DMS114 treated with DMSO at 0.1 percent for 48 hours (cell line): ENCODE results near the gene TNFRSF13B.
"Not testable (repeated sequence)": the region's sequence is repeated elsewhere in the genome, so short reads cannot be mapped to it uniquely, and the experiment has no call there.

Experiments
- DNase-seq: peaks from one replicate; lab custom pipeline; 2025; ENCODE audit not compliant: unreplicated experiment; lab: John Stamatoyannopoulos, UW

Gene TNFRSF13B

GRCh38 chr17:16927641-16928321, 44.1 kb downstream of the TNFRSF13B start:
- no peak for DNase-seq

DNA sequence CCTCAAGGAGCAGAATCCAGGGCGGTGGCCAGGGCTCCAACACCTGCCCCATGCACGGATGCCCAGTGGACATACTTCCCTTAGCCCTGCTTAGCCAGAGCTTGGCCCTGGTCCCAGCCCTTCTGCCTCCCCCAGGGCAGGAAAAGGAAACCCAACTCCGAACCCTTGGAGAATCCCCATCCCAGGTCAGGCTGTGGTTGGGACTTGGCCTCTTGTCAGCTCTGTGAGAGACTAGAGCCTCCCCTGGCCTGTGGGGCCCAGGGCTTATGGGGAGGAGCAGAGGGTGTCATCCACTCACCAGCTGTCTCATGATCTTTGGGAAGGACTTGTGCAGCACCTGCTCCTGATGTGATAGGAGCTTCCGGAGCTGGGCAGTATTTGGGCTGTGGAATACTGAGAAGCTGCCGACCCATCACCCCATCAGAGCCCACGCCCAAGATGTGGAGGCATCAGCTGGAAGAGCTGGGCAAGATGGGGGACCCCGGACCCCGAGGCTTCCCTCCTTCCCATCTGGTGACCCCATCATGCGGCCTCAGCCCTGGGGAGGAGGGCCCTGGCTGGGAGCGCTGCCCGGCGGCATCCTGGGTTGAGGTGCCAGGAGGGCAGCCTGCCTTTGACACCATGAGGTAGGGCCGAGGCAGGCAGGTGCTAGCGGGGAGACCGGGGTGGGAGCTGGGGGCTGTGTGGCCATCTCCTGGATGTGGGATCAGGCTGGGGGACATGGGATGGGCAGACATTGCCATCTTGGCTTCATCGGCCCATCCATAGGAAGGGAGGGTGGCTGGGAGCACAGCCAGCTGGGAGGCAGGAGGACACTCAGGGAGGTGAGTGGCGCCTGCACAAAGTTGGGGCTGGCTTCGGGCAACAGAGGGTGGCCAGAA, 45.1 kb downstream of the TNFRSF13B start:
- DNase-seq: no peak

DNA sequence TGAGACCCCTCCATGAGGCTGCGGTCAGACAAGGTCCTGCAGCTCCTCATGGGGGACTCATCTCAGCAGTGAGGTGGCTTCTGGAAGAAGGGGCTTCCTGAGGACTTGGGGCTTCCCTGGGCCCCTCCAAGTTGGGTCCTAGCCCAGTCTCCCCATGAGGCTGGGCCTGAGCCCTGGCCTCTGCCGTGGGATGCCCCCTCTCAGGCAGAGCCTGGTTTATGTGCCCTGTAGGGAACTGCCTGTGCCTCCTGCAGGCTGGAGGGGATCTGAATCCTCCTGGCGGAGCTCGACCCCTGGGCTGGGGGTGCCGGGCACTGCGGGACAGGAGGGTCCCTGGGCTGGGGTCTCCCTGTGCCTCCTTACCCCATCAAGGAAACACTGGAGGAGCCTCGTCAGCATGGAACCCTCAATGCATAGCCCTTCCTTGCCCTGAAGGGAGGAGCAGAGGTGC, 45.8 kb downstream of the TNFRSF13B start:
- no peak for DNase-seq

DNA sequence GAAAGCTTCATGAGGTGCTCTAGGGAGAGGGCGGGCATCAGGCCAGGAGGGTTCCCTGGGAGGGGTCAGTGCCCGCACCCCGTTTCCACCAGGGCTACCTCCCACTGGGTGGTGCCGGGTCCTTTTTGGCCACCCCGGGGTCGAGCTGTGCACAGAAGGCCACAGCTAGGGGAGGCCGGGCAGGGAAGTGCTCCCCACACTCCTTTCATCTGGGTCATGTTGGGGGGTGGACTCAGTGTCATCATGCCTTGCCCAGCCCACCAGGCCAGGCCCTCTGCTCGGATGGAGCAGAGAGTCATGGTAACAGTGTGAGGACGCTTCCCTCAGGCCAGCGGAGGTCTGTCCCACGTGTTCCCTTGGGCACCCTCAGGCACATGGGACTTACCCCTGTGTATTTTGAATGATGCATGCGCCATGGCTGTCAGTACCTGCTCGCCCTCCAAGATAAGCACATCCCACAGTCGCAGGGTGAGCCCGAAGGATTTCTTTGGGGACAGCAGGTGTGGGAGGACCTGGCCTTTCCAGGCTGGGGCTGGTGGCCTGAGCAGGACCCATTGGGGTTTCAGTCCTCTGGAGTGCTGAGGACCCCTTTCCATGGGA, 46.4 kb downstream of the TNFRSF13B start:
- DNase-seq: no peak

DNA sequence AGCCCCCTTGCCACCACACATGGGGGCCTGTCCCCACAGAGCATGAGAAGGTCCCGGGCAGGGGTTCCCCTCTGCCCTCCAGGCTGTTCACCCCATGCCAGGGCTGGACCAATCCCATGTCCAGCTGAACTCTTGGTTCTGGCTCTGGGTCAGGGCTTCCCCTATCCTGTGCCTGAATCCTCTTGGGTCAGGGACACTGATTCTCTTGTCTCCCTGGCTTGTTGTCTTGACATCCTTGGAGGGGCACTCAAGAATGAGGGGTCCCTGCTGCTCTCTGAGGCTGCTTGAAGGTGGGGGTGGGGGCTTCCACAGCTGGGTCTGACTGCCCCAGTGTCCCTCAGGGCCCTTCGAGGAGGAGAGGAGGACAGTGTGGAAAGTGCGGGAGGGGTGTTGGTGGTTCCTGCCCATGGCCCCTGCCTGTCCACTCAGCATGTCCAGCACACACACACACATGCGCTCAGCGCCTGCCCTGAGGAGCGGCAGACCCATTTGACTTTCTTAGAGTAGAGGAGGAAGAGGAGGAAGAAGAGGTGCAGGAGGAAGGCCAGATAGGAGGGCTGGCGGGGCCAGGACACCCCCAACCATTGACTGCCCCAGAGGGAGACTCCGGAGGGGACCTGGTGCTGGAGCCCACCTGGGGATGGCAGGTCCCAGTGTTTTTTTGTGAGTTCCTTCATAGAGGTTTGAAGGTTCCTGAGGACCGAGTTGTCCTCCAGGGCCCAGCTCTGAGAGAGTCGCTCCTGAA, 47.0 kb downstream of the TNFRSF13B start:
- DNase-seq: no peak

- no peak for DNase-seq
Measured at GRCh38 chr17:16923904-16924695, 47.8 kb downstream of the TNFRSF13B start.

DNA sequence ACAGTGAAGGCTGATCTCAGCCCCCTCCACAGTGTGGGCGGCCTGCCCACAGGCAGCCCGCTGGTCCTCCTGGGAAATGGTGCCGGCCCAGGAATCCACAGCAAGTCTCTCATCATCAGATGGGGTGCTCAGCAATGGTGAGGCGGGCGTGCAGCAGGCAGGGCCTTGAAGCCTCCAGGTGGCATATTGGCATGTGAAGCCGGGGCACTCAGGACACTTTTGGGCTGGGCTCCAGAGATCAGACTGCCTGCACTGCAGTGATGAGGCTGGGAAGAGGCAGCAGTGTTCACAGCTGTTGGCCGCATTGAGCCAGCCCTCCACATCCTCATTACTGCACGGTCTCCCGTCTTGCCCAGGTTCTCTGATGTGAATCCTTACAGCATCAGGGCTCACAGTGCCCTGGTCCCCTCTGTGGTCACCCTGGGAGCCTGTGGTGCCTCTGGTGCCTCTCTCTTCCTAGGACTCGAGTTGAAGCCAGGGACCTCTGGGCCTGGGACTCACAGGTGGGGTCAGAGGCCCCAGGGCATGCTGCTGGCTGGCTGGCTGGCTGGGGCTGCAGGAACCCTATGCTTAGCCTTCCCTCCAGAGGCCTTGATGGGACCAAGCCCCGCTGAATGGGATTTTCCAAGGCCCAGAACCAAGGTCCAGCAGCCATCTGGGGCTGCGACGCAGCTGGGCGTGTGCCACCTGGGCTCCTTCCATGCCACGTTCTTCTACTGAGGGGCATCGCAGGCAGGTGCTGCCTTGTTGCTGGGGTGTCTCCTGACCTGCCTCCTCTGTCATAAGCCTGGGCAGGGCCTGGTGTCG, 48.6 kb downstream of the TNFRSF13B start:
- no peak for DNase-seq

DNA sequence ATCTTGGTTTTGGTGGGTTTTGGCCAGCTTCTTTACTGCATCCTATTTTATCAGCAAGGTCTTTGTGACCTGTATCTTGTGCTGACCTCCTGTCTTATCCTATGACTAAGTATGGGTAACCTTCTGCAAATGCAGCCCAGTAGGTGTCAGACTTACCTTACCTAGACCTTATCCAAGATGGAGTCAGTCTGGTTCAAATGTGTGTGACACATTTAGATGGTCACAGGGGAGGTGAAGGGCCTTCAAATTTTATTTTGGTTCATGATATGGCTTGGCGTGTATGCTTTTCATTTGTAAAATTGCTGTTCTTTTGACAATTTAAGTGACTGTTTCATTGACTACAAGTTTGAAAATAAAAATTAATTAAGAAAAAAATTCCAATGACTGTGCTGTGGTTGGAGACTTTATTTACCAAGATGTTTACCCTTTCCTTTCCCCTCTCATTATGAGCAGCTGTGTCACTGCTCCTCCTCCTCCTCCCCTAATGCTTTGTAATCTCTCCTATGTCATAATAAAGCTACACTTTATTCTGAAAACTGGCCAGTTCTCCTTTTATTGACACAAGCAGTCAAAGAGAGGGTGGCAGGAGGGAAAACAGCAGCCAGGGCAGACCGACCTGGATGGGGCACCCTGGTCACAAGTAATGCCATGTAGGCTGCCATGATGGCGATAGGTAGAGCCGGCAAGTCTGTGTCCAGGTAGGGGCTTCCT, 49.4 kb downstream of the TNFRSF13B start:
- DNase-seq: no peak

- not testable (repeated sequence) for DNase-seq
Measured at GRCh38 chr17:16921451-16921850, 50.5 kb downstream of the TNFRSF13B start.

DNA sequence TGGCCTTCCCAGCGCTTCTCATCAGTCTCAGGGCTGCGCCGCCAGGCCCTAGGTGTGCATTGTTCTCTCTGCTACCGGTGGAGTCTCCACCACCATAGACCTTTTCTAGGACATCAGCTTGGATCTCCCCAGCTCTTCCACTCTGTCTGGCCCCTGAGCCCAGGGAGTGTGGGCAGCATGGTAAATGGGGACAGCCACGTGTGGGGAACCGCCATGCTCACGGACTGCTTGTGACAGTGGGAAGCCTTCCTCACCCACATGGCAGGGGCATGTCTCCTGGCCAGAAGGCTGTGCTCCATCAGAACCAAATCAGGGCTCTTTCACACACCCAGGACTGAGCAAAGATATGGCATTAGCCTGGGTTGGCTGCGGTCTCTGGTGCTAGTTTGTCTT, 51.3 kb downstream of the TNFRSF13B start:
- DNase-seq: no peak

DNA sequence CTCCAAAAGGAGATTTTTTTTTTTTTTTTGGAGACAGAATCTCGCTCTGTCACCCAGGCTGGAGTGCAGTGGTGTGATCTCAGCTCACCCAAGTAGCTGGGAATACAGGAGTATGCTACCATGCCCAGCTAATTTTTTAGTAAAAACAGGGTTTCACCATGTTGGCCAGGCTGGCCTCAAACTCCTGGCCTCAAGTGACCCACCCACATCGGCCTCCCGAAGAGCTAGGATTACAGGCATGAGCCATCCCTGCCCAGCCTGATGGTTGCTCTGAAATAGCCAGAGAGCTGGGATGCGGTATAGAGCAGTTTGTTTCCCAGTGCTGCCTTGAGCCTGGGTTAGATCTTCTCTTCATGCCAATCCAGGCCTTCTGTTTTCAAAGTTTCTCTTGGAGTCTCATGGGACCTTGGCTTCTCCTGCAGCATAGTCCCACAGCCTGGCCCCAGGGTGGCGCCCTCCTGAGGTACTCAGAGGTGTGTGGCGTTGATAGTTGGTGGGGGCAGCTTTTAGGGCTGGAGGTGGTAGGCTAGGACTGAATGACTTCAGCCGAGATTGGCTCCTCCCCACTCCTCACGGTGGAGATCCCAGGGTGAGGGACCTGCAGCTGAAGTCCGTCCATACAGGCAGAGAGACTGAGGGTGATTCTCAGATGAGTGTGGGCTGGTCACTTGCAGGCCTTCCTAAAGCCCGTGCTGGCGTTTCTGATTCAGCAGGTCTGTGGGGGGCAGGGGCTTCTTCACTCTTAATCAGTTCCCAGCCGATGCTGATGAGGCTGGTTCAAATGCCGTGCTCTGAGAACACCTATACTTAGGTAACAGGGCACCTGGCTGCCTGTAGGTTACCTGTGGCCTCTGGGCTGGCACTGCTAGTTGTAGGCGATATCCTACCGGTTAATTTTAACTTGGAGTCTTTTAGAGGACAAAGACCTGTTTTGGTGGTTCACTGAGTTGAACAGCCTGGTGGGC, 52.0 kb downstream of the TNFRSF13B start:
- no peak for DNase-seq

GRCh38 chr17:16918443-16918842, 53.5 kb downstream of the TNFRSF13B start:
- no peak for DNase-seq

- no peak for DNase-seq
Measured at GRCh38 chr17:16917671-16918394, 54.1 kb downstream of the TNFRSF13B start.

- no peak for DNase-seq
Measured at GRCh38 chr17:16916557-16916920, 55.4 kb downstream of the TNFRSF13B start.

DNA sequence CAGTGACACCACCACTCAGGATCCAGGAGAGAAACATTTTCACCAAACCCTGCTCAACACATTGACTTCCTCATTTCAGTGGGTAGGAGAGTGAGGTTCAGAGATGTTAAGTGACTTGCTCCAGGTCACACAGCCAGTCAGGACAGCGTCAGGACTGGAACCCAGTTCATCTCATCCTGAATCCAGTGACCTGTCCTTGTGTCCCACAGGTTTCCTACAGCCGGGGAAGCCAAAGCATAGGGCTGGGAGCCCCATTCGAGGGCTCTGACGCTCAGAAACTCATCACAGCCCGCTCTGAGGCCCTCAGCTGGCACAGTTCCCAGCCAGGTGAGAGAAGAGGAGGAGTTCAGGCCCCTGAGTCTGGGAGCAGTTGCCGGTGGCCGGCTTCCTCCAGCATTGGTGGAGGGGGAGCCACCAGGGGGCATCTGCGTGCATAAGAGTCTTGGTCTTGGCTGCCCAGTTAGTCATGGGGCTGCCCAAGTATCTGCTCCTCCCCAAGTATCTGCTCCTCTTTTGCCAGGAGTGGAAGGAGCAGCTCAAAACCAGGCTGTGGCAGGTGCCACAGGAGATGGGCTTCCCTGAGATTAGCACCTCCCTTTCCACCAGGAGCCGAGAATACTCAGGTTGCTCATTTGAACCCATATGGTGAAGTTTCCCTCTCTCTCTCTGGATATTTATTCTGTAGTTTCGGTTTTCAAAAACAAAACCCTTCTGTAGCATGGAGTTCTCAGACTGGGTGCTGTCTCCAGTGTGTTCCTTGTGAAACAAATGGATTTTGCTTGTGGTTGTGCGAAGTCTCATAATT, 56.0 kb downstream of the TNFRSF13B start:
- no peak for DNase-seq

DNA sequence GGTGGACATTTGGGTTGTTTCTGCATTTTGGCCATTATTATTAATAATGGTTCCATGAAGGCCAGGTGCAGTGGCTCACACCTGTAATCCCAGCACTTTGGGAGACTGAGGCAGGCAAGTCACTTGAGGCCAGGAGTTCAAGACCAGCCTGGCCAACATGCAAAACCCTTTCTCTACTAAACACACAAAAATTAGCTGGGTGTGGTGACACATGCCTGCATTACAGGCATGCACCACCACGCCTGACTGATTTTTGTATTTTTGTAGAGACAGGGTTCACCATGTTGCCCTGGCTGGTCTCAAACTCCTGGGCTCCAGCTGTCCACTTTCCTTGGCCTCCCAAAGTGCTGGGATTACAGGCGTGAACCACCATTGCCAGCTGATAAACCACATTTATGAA, 58.5 kb downstream of the TNFRSF13B start:
- DNase-seq: no peak
